ENCODE measurements around the gene SPATA19. TPM values are rescaled to one million over a fixed set of nuclear protein-coding genes. Genes with fewer than 3 reads are reported as not detected.

The SPATA19 gene
- total RNA-seq, 1 donor from 2014 or later, result not detected

DNA sequence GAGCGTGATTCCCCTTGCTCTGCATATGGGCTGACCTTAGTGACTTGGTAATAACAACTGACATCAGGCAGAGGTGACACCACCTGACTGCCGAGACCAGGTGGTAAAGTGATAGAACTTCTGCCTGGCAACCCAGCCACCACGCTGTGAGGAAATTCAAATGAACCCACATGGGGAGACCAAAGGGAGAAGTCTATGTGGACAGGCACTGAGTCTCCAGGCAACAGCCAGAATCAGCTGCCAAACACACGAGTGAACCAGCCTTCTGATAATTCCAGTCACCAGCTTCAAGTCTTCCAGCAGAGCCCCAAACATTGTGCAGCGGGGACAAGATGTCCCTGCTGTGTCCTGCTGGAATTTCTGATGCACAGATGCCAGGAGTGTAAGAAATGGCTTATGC lies 29.7 kb downstream of the SPATA19 start:
- H3K27ac Mint-ChIP-seq (ENCODE audit: unreplicated experiment), result no peak overlapping the region
- peaks cover 12% of the 10 kb centered on the region for H3K4me1 Mint-ChIP-seq (ENCODE audit: unreplicated experiment)
- H3K36me3 Mint-ChIP-seq (ENCODE audit: low read depth, unreplicated experiment), result no peaks in the 10 kb centered on the region
- no peaks in the 10 kb centered on the region for H3K27me3 Mint-ChIP-seq (ENCODE audit: unreplicated experiment)
- H3K9me3 Mint-ChIP-seq (ENCODE audit: unreplicated experiment), result no peaks in the 10 kb centered on the region
- no peak for DNase-seq (ENCODE audit: low spot score)
- TF ChIP-seq, protein P1, sequence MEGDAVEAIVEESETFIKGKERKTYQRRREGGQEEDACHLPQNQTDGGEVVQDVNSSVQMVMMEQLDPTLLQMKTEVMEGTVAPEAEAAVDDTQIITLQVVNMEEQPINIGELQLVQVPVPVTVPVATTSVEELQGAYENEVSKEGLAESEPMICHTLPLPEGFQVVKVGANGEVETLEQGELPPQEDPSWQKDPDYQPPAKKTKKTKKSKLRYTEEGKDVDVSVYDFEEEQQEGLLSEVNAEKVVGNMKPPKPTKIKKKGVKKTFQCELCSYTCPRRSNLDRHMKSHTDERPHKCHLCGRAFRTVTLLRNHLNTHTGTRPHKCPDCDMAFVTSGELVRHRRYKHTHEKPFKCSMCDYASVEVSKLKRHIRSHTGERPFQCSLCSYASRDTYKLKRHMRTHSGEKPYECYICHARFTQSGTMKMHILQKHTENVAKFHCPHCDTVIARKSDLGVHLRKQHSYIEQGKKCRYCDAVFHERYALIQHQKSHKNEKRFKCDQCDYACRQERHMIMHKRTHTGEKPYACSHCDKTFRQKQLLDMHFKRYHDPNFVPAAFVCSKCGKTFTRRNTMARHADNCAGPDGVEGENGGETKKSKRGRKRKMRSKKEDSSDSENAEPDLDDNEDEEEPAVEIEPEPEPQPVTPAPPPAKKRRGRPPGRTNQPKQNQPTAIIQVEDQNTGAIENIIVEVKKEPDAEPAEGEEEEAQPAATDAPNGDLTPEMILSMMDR (IDR thresholded peaks at IDR 0.05; ENCODE audit: unreplicated experiment), result no peak
- H3K4me3 Mint-ChIP-seq (ENCODE audit: unreplicated experiment), result no peak overlapping the region

DNA sequence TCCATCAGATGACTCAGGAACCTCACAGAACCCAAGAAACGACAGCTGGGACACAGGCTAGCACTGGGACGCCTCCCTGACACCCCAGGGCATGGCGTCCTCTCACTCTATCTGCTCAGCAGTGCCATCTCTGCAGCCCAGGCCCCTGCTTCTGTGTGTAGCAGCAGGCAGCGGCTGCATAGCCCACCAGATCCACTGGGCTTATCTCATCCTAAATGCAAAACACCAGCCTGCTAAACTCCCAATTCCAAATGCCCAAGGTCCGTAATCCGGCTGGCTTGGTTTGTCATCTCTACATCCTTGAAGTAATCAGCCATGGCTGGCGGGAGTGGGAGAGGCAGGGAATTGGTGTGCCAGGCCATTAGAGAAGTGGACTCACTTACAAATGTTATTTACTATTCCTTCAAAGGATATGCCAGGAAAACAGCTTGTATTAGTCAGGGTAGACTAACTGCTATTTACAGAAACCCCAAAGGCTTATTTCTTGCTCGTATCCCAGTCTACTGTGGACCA lies 30.7 kb downstream of the SPATA19 start:
- DNase-seq (ENCODE audit: low spot score), result no peak

DNA sequence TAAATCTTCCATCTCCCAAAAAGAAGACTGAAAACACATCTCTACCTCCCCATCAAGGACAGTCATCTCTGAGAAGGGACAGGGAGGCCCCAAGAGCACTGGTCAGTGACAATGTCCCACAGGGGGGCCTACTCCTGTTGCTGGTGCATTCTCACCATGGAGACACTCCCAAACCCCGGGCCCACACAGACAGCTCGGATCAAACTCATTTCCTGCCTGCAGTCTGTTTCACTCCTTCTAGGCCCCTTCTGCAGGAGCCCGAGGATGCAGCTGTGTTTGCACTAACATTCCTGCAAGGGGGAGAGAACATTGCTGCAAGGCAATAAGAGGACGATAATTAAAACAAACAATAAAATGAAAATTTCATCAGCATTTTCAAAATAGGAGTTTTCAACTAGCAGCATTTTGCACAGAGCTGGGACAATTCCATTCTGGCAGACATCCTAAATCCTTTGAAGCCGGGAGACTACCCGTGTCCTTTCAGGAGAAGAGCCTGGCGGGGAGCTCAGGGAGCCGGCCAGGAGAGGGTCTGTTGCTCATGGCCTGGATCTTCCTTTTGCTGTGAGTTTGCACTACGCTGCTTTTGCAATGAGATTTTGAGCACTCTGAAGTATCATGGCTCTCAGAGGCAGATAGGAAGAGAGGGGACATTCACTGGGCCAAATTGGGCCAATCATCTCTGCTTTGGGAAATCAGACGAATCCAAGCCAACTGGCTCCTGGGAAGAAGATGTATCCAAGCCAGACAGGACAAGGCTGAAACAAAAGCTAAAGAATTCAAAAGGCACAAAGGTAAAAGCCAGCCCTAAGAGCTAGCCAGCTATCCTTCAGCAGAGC lies 33.2 kb downstream of the SPATA19 start:
- no peak for DNase-seq (ENCODE audit: low spot score)
- Mint-ChIP-seq H3K36me3 (ENCODE audit: low read depth, unreplicated experiment) (no peaks in the 10 kb centered on the region), H3K27ac (ENCODE audit: unreplicated experiment) (peak overlapping the region; percentile 34), H3K9me3 (ENCODE audit: unreplicated experiment) (no peaks in the 10 kb centered on the region), H3K4me1 (ENCODE audit: unreplicated experiment) (peaks cover 12% of the 10 kb centered on the region), H3K27me3 (ENCODE audit: unreplicated experiment) (peaks cover 4% of the 10 kb centered on the region), H3K4me3 (ENCODE audit: unreplicated experiment) (no peak overlapping the region)
- TF ChIP-seq, protein P1 (IDR thresholded peaks at IDR 0.05; ENCODE audit: unreplicated experiment), result no peak

More for the DNA sequence above, 30.7 kb downstream of the SPATA19 start:
- Mint-ChIP-seq H3K27me3 (ENCODE audit: unreplicated experiment) (no peaks in the 10 kb centered on the region), H3K36me3 (ENCODE audit: low read depth, unreplicated experiment) (no peaks in the 10 kb centered on the region), H3K4me1 (ENCODE audit: unreplicated experiment) (peaks cover 12% of the 10 kb centered on the region), H3K4me3 (ENCODE audit: unreplicated experiment) (no peak overlapping the region), H3K27ac (ENCODE audit: unreplicated experiment) (no peak overlapping the region), H3K9me3 (ENCODE audit: unreplicated experiment) (no peaks in the 10 kb centered on the region)
- TF ChIP-seq, protein P1 (IDR thresholded peaks at IDR 0.05; ENCODE audit: unreplicated experiment), result no peak

DNA sequence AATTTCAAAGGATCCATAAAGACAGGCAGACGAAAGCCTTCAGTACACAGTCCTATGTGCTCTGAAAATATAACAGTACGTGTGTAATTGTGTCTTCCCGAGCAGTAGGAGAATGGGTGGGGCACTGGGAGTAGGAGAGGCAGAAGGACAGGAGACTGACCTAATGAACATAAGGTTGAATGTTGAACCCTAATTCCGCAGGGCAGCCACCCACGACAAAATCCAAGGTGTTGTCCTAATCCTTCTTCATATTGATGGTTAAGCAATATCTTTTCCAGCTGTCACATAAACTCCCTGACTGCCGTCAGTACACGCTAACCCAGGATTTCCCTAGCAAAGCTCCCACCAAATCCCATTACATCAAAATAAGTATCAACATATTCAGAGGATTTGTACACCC lies 34.5 kb downstream of the SPATA19 start:
- Mint-ChIP-seq H3K27me3 (ENCODE audit: unreplicated experiment) (peaks cover 4% of the 10 kb centered on the region), H3K27ac (ENCODE audit: unreplicated experiment) (no peak overlapping the region), H3K9me3 (ENCODE audit: unreplicated experiment) (no peaks in the 10 kb centered on the region), H3K4me1 (ENCODE audit: unreplicated experiment) (peaks cover 12% of the 10 kb centered on the region), H3K4me3 (ENCODE audit: unreplicated experiment) (no peak overlapping the region), H3K36me3 (ENCODE audit: low read depth, unreplicated experiment) (no peaks in the 10 kb centered on the region)
- DNase-seq (ENCODE audit: low spot score), result no peak
- TF ChIP-seq, protein P1 (IDR thresholded peaks at IDR 0.05; ENCODE audit: unreplicated experiment), result no peak
